Measurements from ENCODE around the gene CELF3. TPM values are rescaled to one million over a fixed set of nuclear protein-coding genes. Genes with fewer than 3 reads are reported as not detected.

The CELF3 gene
- total RNA-seq, 1 donor from 2014 or later = 0.25 TPM

GRCh38 chr1:151711044-151711800 lies 5.4 kb downstream of the CELF3 start:
- Histone ChIP-seq H3K9me3 (no peaks in the 10 kb centered on the region), H3K27me3 (no peaks in the 10 kb centered on the region), H3K4me1 (peaks cover under 1% of the 10 kb centered on the region), H3K36me3 (no peaks in the 10 kb centered on the region), H3K27ac (no peak overlapping the region), H3K4me3 (no peak overlapping the region)
- intact Hi-C loops (cut with DNase I) = no loop called here
- TF ChIP-seq POLR2A (IDR thresholded peaks at IDR 0.05) (no peak), POLR2AphosphoS5 (IDR thresholded peaks at IDR 0.05; ENCODE audit: insufficient read depth in 1 of 2, low read depth in 1 of 2) (no peak)
- no peak for DNase-seq (ENCODE audit: extremely low spot score in 2 of 2)

GRCh38 chr1:151710187-151710840 lies 6.3 kb downstream of the CELF3 start:
- intact Hi-C loops (cut with DNase I) = no loop called here
- TF ChIP-seq CTCF (IDR thresholded peaks at IDR 0.05) (no peak), POLR2AphosphoS5 (IDR thresholded peaks at IDR 0.05; ENCODE audit: insufficient read depth in 1 of 2, low read depth in 1 of 2) (no peak), POLR2A (IDR thresholded peaks at IDR 0.05) (no peak)

GRCh38 chr1:151708891-151709290 lies 7.7 kb downstream of the CELF3 start:
- Histone ChIP-seq H3K36me3 (no peaks in the 10 kb centered on the region), H3K9me3 (no peaks in the 10 kb centered on the region), H3K27ac (no peak overlapping the region), H3K27me3 (no peaks in the 10 kb centered on the region), H3K4me1 (no peaks in the 10 kb centered on the region), H3K4me3 (no peak overlapping the region)
- TF ChIP-seq CTCF (IDR thresholded peaks at IDR 0.05) (no peak), POLR2A (IDR thresholded peaks at IDR 0.05) (no peak)
- DNase-seq (ENCODE audit: extremely low spot score in 2 of 2) = no peak
- intact Hi-C loops (cut with DNase I) = no loop called here

More at GRCh38 chr1:151710187-151710840, 6.3 kb downstream of the CELF3 start:
- H3K4me1 ChIP-seq = no peaks in the 10 kb centered on the region
- no peaks in the 10 kb centered on the region for H3K36me3 ChIP-seq
- no peaks in the 10 kb centered on the region for H3K27me3 ChIP-seq
- H3K27ac ChIP-seq = no peak overlapping the region
- no peak for DNase-seq (ENCODE audit: extremely low spot score in 2 of 2)
- no peaks in the 10 kb centered on the region for H3K9me3 ChIP-seq
- H3K4me3 ChIP-seq = no peak overlapping the region

GRCh38 chr1:151707541-151708065 lies 9.0 kb downstream of the CELF3 start:
- H3K4me1 ChIP-seq = no peaks in the 10 kb centered on the region
- H3K27me3 ChIP-seq = no peaks in the 10 kb centered on the region
- DNase-seq (ENCODE audit: extremely low spot score in 2 of 2) = no peak
- H3K4me3 ChIP-seq = no peak overlapping the region
- H3K27ac ChIP-seq = no peak overlapping the region
- H3K9me3 ChIP-seq = no peaks in the 10 kb centered on the region
- TF ChIP-seq POLR2AphosphoS5 (IDR thresholded peaks at IDR 0.05; ENCODE audit: insufficient read depth in 1 of 2, low read depth in 1 of 2) = no peak
- no peak for TF ChIP-seq POLR2A (IDR thresholded peaks at IDR 0.05)
- no peak for TF ChIP-seq CTCF (IDR thresholded peaks at IDR 0.05)
- H3K36me3 ChIP-seq = no peaks in the 10 kb centered on the region
- intact Hi-C loops (cut with DNase I) = no loop called here

GRCh38 chr1:151706464-151707415 lies 9.9 kb downstream of the CELF3 start:
- Histone ChIP-seq H3K9me3 (no peaks in the 10 kb centered on the region), H3K4me3 (no peak overlapping the region), H3K36me3 (peaks cover 0 to under 1% of the 10 kb centered on the region in 2 donors), H3K27me3 (no peaks in the 10 kb centered on the region), H3K27ac (no peak overlapping the region), H3K4me1 (no peaks in the 10 kb centered on the region)
- TF ChIP-seq POLR2A (IDR thresholded peaks at IDR 0.05) = no peak
- no peak for TF ChIP-seq CTCF (IDR thresholded peaks at IDR 0.05)
- no peak for TF ChIP-seq POLR2AphosphoS5 (IDR thresholded peaks at IDR 0.05; ENCODE audit: insufficient read depth in 1 of 2, low read depth in 1 of 2)
- intact Hi-C loops (cut with DNase I) = no loop called here
- no peak for DNase-seq (ENCODE audit: extremely low spot score in 2 of 2)

Data from vagina (tissue), 2 donors.